Mucosa of descending colon (tissue), 3 donors: ENCODE data around the gene CCSER1. TPM values are rescaled to one million over a fixed set of nuclear protein-coding genes. Genes with fewer than 3 reads are reported as not detected.

Experiments
- ATAC-seq: fragments of 200-7000 bp; cut with Tn5 transposase; one replicate; pipeline ENCODE4 v1.9.1; 2020; ENCODE audit warnings: mild to moderate bottlenecking, moderate library complexity
- DNase-seq, 3 donors: peaks; one replicate each; pipeline ENCODE4 v3.0.0-alpha.2; 2020
- H3K36me3 ChIP-seq: fragments of 200-600 bp; one replicate; pipeline ENCODE4 v1.8.0; 2021; ENCODE audit warnings: low read depth, mild to moderate bottlenecking
- H3K4me1 ChIP-seq: fragments of 200-600 bp; one replicate; pipeline ENCODE4 v1.8.0; 2021; ENCODE audit warnings: low read depth, mild to moderate bottlenecking
- H3K4me3 ChIP-seq: fragments of 200-600 bp; one replicate; pipeline ENCODE4 v1.8.0; 2021; ENCODE audit warnings: mild to moderate bottlenecking
- H3K9me3 ChIP-seq: fragments of 200-600 bp; one replicate; pipeline ENCODE4 v1.8.0; 2021; ENCODE audit warnings: mild to moderate bottlenecking
- CTCF ChIP-seq: fragments of 200-600 bp; IDR thresholded peaks from one replicate; pipeline ENCODE4 v1.8.0; 2022; ENCODE audit warnings: antibody characterized with exemption, mild to moderate bottlenecking
- intact Hi-C, 2 donors: fragments of 100-400 bp; cut with DNase I in 1 of 2; cut with micrococcal nuclease in 1 of 2; formaldehyde crosslinking; loops; one replicate each; pipeline versions ENCODE4 v1.11.0 to v1.11.1; 2022; cut with DNase I, micrococcal nuclease
- total RNA-seq, 3 donors: library from RNA; stranded (reverse); fragmentation: NEBNext Ultra II Directional in 2 of 3; extraction: Animal tissue kit (Norgen Biotek cat#: 25700) in 2 of 3; gene quantifications; one replicate each; pipeline versions ENCODE4 v1.2.1 to v1.2.4, GENCODE V29; 2021 to 2023
- donor health status: DM: no; HTN: no; CAD: no; lungs with moderate emphysema.
- donor health status: DM: no; HTN: no; CAD: no.
- donor health status: DM: no; HTN: yes; CAD: no.

CCSER1 gene
- total RNA-seq, 3 donors from 2014 or later = 11.1 to 32.4 (median 13.3) TPM

GRCh38 chr4:90977726-90978125, 850.5 kb downstream of the CCSER1 start:
- no peaks in the 10 kb centered on the region for H3K9me3 ChIP-seq
- intact Hi-C loops = no loop called here
- no peak for ATAC-seq
- DNase-seq = no peak
- H3K36me3 ChIP-seq = no peaks in the 10 kb centered on the region
- H3K4me1 ChIP-seq = no peaks in the 10 kb centered on the region
- TF ChIP-seq CTCF = no peak
- H3K4me3 ChIP-seq = no peak overlapping the region

- Histone ChIP-seq H3K4me1 (no peaks in the 10 kb centered on the region), H3K9me3 (no peaks in the 10 kb centered on the region), H3K4me3 (no peak overlapping the region), H3K36me3 (no peaks in the 10 kb centered on the region)
- intact Hi-C loops = no loop called here
- no peak for TF ChIP-seq CTCF
- ATAC-seq (no peak), DNase-seq (no peak)
Observed at GRCh38 chr4:90979556-90979955, 852.4 kb downstream of the CCSER1 start.

GRCh38 chr4:90982813-90983212, 855.6 kb downstream of the CCSER1 start:
- TF ChIP-seq CTCF = no peak
- Histone ChIP-seq H3K4me3 (no peak overlapping the region), H3K4me1 (no peaks in the 10 kb centered on the region), H3K9me3 (no peaks in the 10 kb centered on the region), H3K36me3 (no peaks in the 10 kb centered on the region)
- intact Hi-C loops = no loop called here
- DNase-seq (no peak), ATAC-seq (no peak)

GRCh38 chr4:90990284-90990683, 863.1 kb downstream of the CCSER1 start:
- H3K36me3 ChIP-seq = no peaks in the 10 kb centered on the region
- no peaks in the 10 kb centered on the region for H3K4me1 ChIP-seq
- ATAC-seq (no peak), DNase-seq (no peak)
- H3K9me3 ChIP-seq = no peaks in the 10 kb centered on the region
- intact Hi-C loops = no loop called here
- no peak overlapping the region for H3K4me3 ChIP-seq
- no peak for TF ChIP-seq CTCF

DNA sequence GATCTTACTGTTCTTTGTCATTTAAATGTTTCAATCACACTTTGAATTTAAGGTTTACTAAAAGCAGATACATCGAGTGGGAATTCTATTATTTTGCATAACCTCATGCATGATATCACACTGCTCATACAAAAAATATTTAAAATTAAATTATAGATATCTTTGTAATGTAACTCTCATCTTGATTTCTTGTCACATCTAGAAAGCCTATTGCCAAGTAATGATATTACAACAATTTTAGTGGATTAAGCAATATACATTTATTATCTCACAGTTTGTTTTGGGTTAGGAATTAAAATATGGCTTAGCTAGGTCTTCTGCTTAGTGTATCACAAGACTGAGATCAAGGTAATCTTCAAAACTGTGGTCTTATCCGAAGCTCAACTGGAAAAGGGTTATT, 865.0 kb downstream of the CCSER1 start:
- Histone ChIP-seq H3K36me3 (no peaks in the 10 kb centered on the region), H3K9me3 (no peaks in the 10 kb centered on the region), H3K4me1 (no peaks in the 10 kb centered on the region), H3K4me3 (no peak overlapping the region)
- no peak for TF ChIP-seq CTCF
- ATAC-seq (no peak), DNase-seq (no peak)
- intact Hi-C loops = no loop called here
